Measurements from ENCODE around the gene DNMT1. TPM values are rescaled to one million over a fixed set of nuclear protein-coding genes. Genes with fewer than 3 reads are reported as not detected.

Gene DNMT1
- polyA plus RNA-seq, 3 donors: 17.6 to 72.5 (median 19.0) TPM

DNA sequence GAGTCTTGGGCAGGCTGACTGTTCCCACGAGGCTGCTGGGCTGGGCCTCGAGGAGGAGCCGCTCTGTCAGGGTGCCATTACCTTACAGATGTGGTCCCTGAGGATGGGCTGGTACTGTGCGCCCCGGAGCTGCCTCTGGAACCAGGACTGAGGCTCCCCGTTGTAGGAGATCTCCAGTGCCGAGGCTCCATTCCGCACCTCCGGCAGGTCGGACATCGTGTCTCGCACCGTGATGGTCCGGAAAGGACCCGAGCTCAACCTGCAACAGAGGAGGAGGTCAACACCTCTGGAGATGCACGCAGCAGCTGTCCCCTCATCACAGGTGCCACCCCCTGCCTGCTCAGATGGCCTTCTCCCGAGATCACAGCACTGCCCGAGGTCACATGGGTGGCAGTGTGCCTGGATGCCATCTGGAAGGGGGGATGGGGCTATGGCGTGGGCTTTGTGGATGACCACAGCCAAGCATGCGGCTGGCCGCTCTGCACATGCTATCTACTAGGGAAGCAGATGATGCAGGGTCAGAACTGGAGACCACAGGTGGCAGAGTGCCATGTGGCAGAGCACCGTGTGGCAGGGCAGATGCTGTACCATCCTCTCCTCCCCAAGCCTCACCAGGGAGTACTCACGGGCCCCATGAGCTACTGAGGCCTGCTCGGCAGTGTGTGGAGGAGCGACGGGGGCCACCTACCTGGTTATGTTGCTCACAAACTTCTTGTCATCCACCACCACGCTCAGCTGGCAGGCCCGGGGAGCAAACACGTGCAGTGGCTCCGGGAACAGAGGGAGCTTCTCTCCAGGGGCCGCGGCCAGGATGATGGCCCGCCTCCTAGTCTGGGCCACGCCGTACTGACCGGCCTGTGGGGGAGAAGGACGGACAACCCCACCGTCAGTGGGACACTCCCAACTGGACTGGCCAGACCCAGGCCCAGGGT, 56.7 kb downstream of the DNMT1 start:
- no peaks in the 10 kb centered on the region for H3K4me1 ChIP-seq (ENCODE audit: control insufficient read depth in 1 of 2, insufficient read depth in 2 of 2, low read length in 2 of 2)
- H3K9me3 Mint-ChIP-seq: no peaks in the 10 kb centered on the region

DNA sequence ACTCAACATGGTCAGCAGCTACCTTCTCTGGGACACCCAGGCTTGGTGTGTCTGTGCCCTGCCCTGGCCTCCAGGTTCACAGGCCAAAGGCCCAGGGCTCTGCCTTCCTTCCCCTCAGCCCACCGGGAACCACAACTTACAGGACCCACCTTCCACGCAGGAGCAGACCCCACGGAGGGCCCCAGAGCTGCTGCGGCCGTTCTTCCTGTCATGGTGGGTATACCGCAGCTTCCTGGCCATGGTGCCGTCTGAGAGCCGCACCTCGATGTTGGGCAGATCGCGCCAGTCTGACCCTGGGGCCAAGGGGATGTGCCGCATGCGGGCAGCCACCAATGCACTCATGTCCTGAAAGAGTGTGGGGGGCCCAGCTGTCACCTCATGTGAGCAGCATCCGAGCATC, 57.8 kb downstream of the DNMT1 start:
- H3K9ac ChIP-seq (ENCODE audit: insufficient read depth, low read length, poor library complexity, severe bottlenecking): no peak overlapping the region
- no peaks in the 10 kb centered on the region for H3K9me3 Mint-ChIP-seq
- peaks cover 63 to 94% of the 10 kb centered on the region in 2 donors for H3K36me3 Mint-ChIP-seq
- peaks cover 2% of the 10 kb centered on the region for H3K4me1 Mint-ChIP-seq
- no peak overlapping the region for H3K4me2 ChIP-seq (replicated peaks; ENCODE audit: extremely low read depth, low read length, poor library complexity, severe bottlenecking)
- no peak for DNase-seq
- H2AFZ ChIP-seq (ENCODE audit: insufficient read depth, low read depth, low read length, poor library complexity, severe bottlenecking): no peak overlapping the region
- intact Hi-C loops (cut with micrococcal nuclease): no loop called here
- TF ChIP-seq CTCF (IDR thresholded peaks at IDR 0.05): no peak
- H3K36me3 ChIP-seq (replicated peaks in 1 of 2; ENCODE audit: control insufficient read depth in 1 of 2, insufficient read depth in 2 of 2, low read length in 2 of 2): peaks cover 86 to 100% of the 10 kb centered on the region in 2 donors
- H3K27me3 Mint-ChIP-seq (ENCODE audit: low read depth in 3 of 3): no peaks in the 10 kb centered on the region
- H3K79me2 ChIP-seq (ENCODE audit: insufficient read depth, low read length): no peaks in the 10 kb centered on the region
- peaks cover 0 to 3% of the 10 kb centered on the region in 2 donors for H3K4me1 ChIP-seq (ENCODE audit: control insufficient read depth in 1 of 2, insufficient read depth in 2 of 2, low read length in 2 of 2)
- H3K4me3 ChIP-seq (replicated peaks in 1 of 3; ENCODE audit: low read depth in 2 of 3, low read length in 3 of 3): no peak overlapping the region
- H3K4me3 Mint-ChIP-seq: no peak overlapping the region
- WGBS (ENCODE audit: insufficient coverage): 95% methylated on average over 13 of the region's 14 CpGs
- H3K9me3 ChIP-seq (replicated peaks in 1 of 2; ENCODE audit: control insufficient read depth in 1 of 2, insufficient read depth in 1 of 2, low read length in 2 of 2): no peaks in the 10 kb centered on the region
- H3K27ac ChIP-seq (ENCODE audit: low read depth in 1 of 2, low read length in 2 of 2): no peak overlapping the region
- H4K20me1 ChIP-seq (ENCODE audit: insufficient read depth, low read length): no peaks in the 10 kb centered on the region
- no peaks in the 10 kb centered on the region for H3K27me3 ChIP-seq (ENCODE audit: control insufficient read depth in 2 of 2, insufficient read depth in 2 of 2, low read length in 2 of 2)
- H3K27ac Mint-ChIP-seq: peak overlapping the region in 1 of 7 donors; percentile 28

More for the DNA sequence above, 56.7 kb downstream of the DNMT1 start:
- Mint-ChIP-seq H3K4me3 (no peak overlapping the region), H3K36me3 (peaks cover 69 to 94% of the 10 kb centered on the region in 2 donors), H3K27ac (peak overlapping the region in 1 of 7 donors; percentile 61), H3K4me1 (no peaks in the 10 kb centered on the region), H3K27me3 (ENCODE audit: low read depth in 3 of 3) (no peaks in the 10 kb centered on the region)
- intact Hi-C loops (cut with micrococcal nuclease): no loop called here
- H3K9ac ChIP-seq (ENCODE audit: insufficient read depth, low read length, poor library complexity, severe bottlenecking): no peak overlapping the region
- H4K20me1 ChIP-seq (ENCODE audit: insufficient read depth, low read length): no peaks in the 10 kb centered on the region
- no peak for TF ChIP-seq CTCF (IDR thresholded peaks at IDR 0.05)
- no peaks in the 10 kb centered on the region for H3K27me3 ChIP-seq (ENCODE audit: control insufficient read depth in 2 of 2, insufficient read depth in 2 of 2, low read length in 2 of 2)
- no peak for DNase-seq
- peaks cover 95 to 100% of the 10 kb centered on the region in 2 donors for H3K36me3 ChIP-seq (replicated peaks in 1 of 2; ENCODE audit: control insufficient read depth in 1 of 2, insufficient read depth in 2 of 2, low read length in 2 of 2)
- no peak overlapping the region for H3K4me3 ChIP-seq (replicated peaks in 1 of 3; ENCODE audit: low read depth in 2 of 3, low read length in 3 of 3)
- 95% methylated on average over 37 of the region's 38 CpGs for WGBS (ENCODE audit: insufficient coverage)
- H3K27ac ChIP-seq (ENCODE audit: low read depth in 1 of 2, low read length in 2 of 2): no peak overlapping the region
- no peaks in the 10 kb centered on the region for H3K9me3 ChIP-seq (replicated peaks in 1 of 2; ENCODE audit: control insufficient read depth in 1 of 2, insufficient read depth in 1 of 2, low read length in 2 of 2)
- H3K79me2 ChIP-seq (ENCODE audit: insufficient read depth, low read length): no peaks in the 10 kb centered on the region
- no peak overlapping the region for H2AFZ ChIP-seq (ENCODE audit: insufficient read depth, low read depth, low read length, poor library complexity, severe bottlenecking)
- H3K4me2 ChIP-seq (replicated peaks; ENCODE audit: extremely low read depth, low read length, poor library complexity, severe bottlenecking): no peak overlapping the region

Measured in CD14-positive monocyte (primary cell).